DND-41 (cell line): Measurements from ENCODE around the gene RASAL1.

ENCODE experiments used
- ATAC-seq: fragments of 200-7000 bp; cut with Tn5 transposase; 3 replicates; pipeline ENCODE4 v1.9.1; 2021; ENCODE audit warnings: low read depth; ENCODE audit not compliant: insufficient read depth
- DNase-seq: peaks from one replicate; pipeline ENCODE4 v3.0.0-alpha.2; 2020
- H2AFZ ChIP-seq: 2 replicates; pipeline ENCODE4 v1.6.0; 2012; ENCODE audit warnings: low read depth, low read length
- H3K27ac ChIP-seq: 2 replicates; pipeline ENCODE4 v1.5.1; 2012; ENCODE audit warnings: low read length, inconsistent platforms
- H3K27me3 ChIP-seq: fragments of 200-600 bp; sonication (generic); 2 replicates; pipeline ENCODE4 v1.6.0; 2012; ENCODE audit warnings: low read length, mild to moderate bottlenecking, inconsistent platforms; ENCODE audit not compliant: insufficient read depth, poor library complexity
- H3K36me3 ChIP-seq: 2 replicates; pipeline ENCODE4 v1.5.1; 2012; ENCODE audit warnings: low read length, inconsistent platforms; ENCODE audit not compliant: insufficient read depth
- H3K4me1 ChIP-seq: 2 replicates; pipeline ENCODE4 v1.5.1; 2012; ENCODE audit warnings: mild to moderate bottlenecking, low read length; ENCODE audit not compliant: insufficient read depth
- H3K4me2 ChIP-seq: 2 replicates; pipeline ENCODE4 v1.6.0; 2012; ENCODE audit warnings: mild to moderate bottlenecking, moderate library complexity, low read length, inconsistent platforms; ENCODE audit not compliant: insufficient read depth
- H3K4me3 ChIP-seq, 2 experiments: fragments of 200-600 bp in 1 of 2; shearing (Covaris generic) in 1 of 2; 2 replicates each; pipeline ENCODE4 v1.5.1; 2012 to 2016; ENCODE audit warnings: inconsistent platforms in 2 of 2, low read length in 2 of 2, mild to moderate bottlenecking in 2 of 2, low read depth in 1 of 2, moderate library complexity in 1 of 2
- H3K79me2 ChIP-seq: 2 replicates; pipeline ENCODE4 v1.6.0; 2012; ENCODE audit warnings: low read length, inconsistent platforms; ENCODE audit not compliant: insufficient read depth
- H3K9ac ChIP-seq: 2 replicates; pipeline ENCODE4 v1.6.0; 2012; ENCODE audit warnings: low read depth, mild to moderate bottlenecking, inconsistent platforms, low read length, moderate library complexity
- H3K9me3 ChIP-seq: 2 replicates; pipeline ENCODE4 v1.5.1; 2012; ENCODE audit warnings: low read length, moderate library complexity, mild to moderate bottlenecking, inconsistent platforms; ENCODE audit not compliant: insufficient read depth, severe bottlenecking
- H4K20me1 ChIP-seq: 2 replicates; pipeline ENCODE4 v1.6.0; 2012; ENCODE audit warnings: low read length; ENCODE audit not compliant: insufficient read depth
- EZH2 ChIP-seq: IDR thresholded peaks from 3 replicates; pipeline ENCODE4 v1.6.1; 2012; ENCODE audit warnings: borderline replicate concordance, low read depth, mild to moderate bottlenecking, moderate library complexity, low read length, inconsistent platforms; ENCODE audit not compliant: severe bottlenecking
- TF ChIP-seq, protein P1 (sequence below): IDR thresholded peaks from 2 replicates; pipeline ENCODE4 v1.5.1; 2012; ENCODE audit warnings: borderline replicate concordance, low read length, moderate library complexity, mild to moderate bottlenecking; ENCODE audit not compliant: poor library complexity, severe bottlenecking; ENCODE audit errors: extremely low read depth

The RASAL1 gene

GRCh38 chr12:113136128-113136989 is 798 bp upstream of the RASAL1 start:
- ATAC-seq (peak; percentile 65), DNase-seq (peak; percentile 53)
- no peak overlapping the region for H3K27ac ChIP-seq
- no peak for TF ChIP-seq EZH2
- TF ChIP-seq, protein P1, sequence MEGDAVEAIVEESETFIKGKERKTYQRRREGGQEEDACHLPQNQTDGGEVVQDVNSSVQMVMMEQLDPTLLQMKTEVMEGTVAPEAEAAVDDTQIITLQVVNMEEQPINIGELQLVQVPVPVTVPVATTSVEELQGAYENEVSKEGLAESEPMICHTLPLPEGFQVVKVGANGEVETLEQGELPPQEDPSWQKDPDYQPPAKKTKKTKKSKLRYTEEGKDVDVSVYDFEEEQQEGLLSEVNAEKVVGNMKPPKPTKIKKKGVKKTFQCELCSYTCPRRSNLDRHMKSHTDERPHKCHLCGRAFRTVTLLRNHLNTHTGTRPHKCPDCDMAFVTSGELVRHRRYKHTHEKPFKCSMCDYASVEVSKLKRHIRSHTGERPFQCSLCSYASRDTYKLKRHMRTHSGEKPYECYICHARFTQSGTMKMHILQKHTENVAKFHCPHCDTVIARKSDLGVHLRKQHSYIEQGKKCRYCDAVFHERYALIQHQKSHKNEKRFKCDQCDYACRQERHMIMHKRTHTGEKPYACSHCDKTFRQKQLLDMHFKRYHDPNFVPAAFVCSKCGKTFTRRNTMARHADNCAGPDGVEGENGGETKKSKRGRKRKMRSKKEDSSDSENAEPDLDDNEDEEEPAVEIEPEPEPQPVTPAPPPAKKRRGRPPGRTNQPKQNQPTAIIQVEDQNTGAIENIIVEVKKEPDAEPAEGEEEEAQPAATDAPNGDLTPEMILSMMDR, result no peak
- H3K9me3 ChIP-seq, result no peaks in the 10 kb centered on the region
- H3K4me3 ChIP-seq, result no peak overlapping the region
- no peak overlapping the region for H2AFZ ChIP-seq
- H3K27me3 ChIP-seq, result no peaks in the 10 kb centered on the region
- H4K20me1 ChIP-seq, result no peaks in the 10 kb centered on the region
- H3K4me1 ChIP-seq, result no peaks in the 10 kb centered on the region
- H3K9ac ChIP-seq, result no peak overlapping the region
- no peaks in the 10 kb centered on the region for H3K36me3 ChIP-seq
- H3K4me2 ChIP-seq, result no peak overlapping the region
- H3K79me2 ChIP-seq, result no peaks in the 10 kb centered on the region

- no peak overlapping the region for H3K9ac ChIP-seq
- no peak overlapping the region for H2AFZ ChIP-seq
- H3K4me3 ChIP-seq, result no peak overlapping the region
- ATAC-seq, result no peak
- no peaks in the 10 kb centered on the region for H4K20me1 ChIP-seq
- no peak for DNase-seq
- no peaks in the 10 kb centered on the region for H3K4me1 ChIP-seq
- H3K9me3 ChIP-seq, result no peaks in the 10 kb centered on the region
- H3K27me3 ChIP-seq, result no peaks in the 10 kb centered on the region
- no peak overlapping the region for H3K4me2 ChIP-seq
- H3K27ac ChIP-seq, result no peak overlapping the region
- TF ChIP-seq, protein P1, result no peak
- no peak for TF ChIP-seq EZH2
- no peaks in the 10 kb centered on the region for H3K36me3 ChIP-seq
- no peaks in the 10 kb centered on the region for H3K79me2 ChIP-seq
Measured at GRCh38 chr12:113134521-113134951, 1.0 kb downstream of the RASAL1 start.

GRCh38 chr12:113134071-113134470 is 1.5 kb downstream of the RASAL1 start:
- DNase-seq, result no peak
- ATAC-seq, result no peak
- no peaks in the 10 kb centered on the region for H3K27me3 ChIP-seq
- no peak overlapping the region for H3K9ac ChIP-seq
- no peak overlapping the region for H3K4me2 ChIP-seq
- H3K36me3 ChIP-seq, result no peaks in the 10 kb centered on the region
- no peaks in the 10 kb centered on the region for H4K20me1 ChIP-seq
- no peak overlapping the region for H3K4me3 ChIP-seq
- TF ChIP-seq EZH2, result no peak
- TF ChIP-seq, protein P1, result no peak
- H3K27ac ChIP-seq, result no peak overlapping the region
- H3K4me1 ChIP-seq, result peaks cover 2% of the 10 kb centered on the region; the same call in 1 of the 2 replicates
- no peaks in the 10 kb centered on the region for H3K9me3 ChIP-seq
- no peak overlapping the region for H2AFZ ChIP-seq
- no peaks in the 10 kb centered on the region for H3K79me2 ChIP-seq
